HCT116 (cell line): Measurements from ENCODE around the gene RHBDD2.
"Not testable (repeated sequence)": the region's sequence is repeated elsewhere in the genome, so short reads cannot be mapped to it uniquely, and the experiment has no call there.

Experiments used
- ATF3 ChIP-seq: IDR thresholded peaks from 2 replicates; pipeline ENCODE4 v1.6.1; 2012
- CTCF ChIP-seq, 3 experiments: fragments of 200-600 bp in 1 of 3; sonication (generic) in 1 of 3; IDR thresholded peaks in 2 of 3; conservative IDR thresholded peaks in 1 of 3; 2 replicates each; pipeline ENCODE4 v1.5.1; 2012 to 2017; ENCODE audit warnings: low read depth in 2 of 3, low read length in 2 of 3, antibody characterized with exemption in 1 of 3, borderline replicate concordance in 1 of 3, control low read depth in 1 of 3, mild to moderate bottlenecking in 1 of 3, mixed read lengths in 1 of 3, mixed run types in 1 of 3, moderate library complexity in 1 of 3; ENCODE audit not compliant: insufficient read depth in 1 of 3
- EGR1 ChIP-seq: IDR thresholded peaks from 2 replicates; pipeline ENCODE4 v1.6.1; 2012; ENCODE audit warnings: low read depth
- EZH2 ChIP-seq: fragments of 200-600 bp; sonication (generic); IDR thresholded peaks from 2 replicates; pipeline ENCODE4 v1.6.1; 2017; ENCODE audit warnings: antibody characterized with exemption, mixed run types
- JUND ChIP-seq: IDR thresholded peaks from 2 replicates; pipeline ENCODE4 v1.6.1; 2012
- MAX ChIP-seq: IDR thresholded peaks from 2 replicates; pipeline ENCODE4 v1.6.1; 2012
- POLR2A ChIP-seq: IDR thresholded peaks from 2 replicates; pipeline ENCODE4 v1.7.0; 2011; ENCODE audit warnings: borderline replicate concordance; ENCODE audit not compliant: insufficient read depth, insufficient read length; ENCODE audit errors: extremely low read depth
- SIN3A ChIP-seq: IDR thresholded peaks from 2 replicates; pipeline ENCODE4 v1.6.1; 2012; ENCODE audit warnings: low read depth
- SRF ChIP-seq: IDR thresholded peaks from 2 replicates; pipeline ENCODE4 v1.6.1; 2012; ENCODE audit warnings: low read depth
- ZNF274 ChIP-seq: fragments of 200-500 bp; sonication (Bioruptor generic); IDR thresholded peaks from 2 replicates; pipeline ENCODE4 v1.6.1; 2014; ENCODE audit warnings: mild to moderate bottlenecking, low read depth, low read length, inconsistent platforms

- not testable (repeated sequence) for TF ChIP-seq SIN3A; POLR2A; ZNF274; EZH2; CTCF (IDR thresholded peaks at IDR 0.05 in 2 of 3, conservative IDR thresholded peaks at IDR 0.05 in 1 of 3; ENCODE audit: borderline replicate concordance in 1 of 3, insufficient read depth in 1 of 3, low read depth in 2 of 3, low read length in 2 of 3); MAX; SRF; EGR1; ATF3; JUND
These were observed 28.8 kb downstream of the RHBDD2 start for GRCh38 chr7:75907668-75908039.
